Activated CD8-positive, alpha-beta memory T cell treated with anti-CD3 and anti-CD28 coated beads, Interleukin-2, amount 50 U/mL, for 24 hours (primary cell): Measurements from ENCODE around the gene DENND4A.
"Not testable (repeated sequence)": the region's sequence is repeated elsewhere in the genome, so short reads cannot be mapped to it uniquely, and the experiment has no call there.

ENCODE experiments used
- DNase-seq: peaks from one replicate; pipeline ENCODE4 v3.0.0-alpha.2; 2020; ENCODE audit errors: extremely low read depth

Gene DENND4A

DNA sequence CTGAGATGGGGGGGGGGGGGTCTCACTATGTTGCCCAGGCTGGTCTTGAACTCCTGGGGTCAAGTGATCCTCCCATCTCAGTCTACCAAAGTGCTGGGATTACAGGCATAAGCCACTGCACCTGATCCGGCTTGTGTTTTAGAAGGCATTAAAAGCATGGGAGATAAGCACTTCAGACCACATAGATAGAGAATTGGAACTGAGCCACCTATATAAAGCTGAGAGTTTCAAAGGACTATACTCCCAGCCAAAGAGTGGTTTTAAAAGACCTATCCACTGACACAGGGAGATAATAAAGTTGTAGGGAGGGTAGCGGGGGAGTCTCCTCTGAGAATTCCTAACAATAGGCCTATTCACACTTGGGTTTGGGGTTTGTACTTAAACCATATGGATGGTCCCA is 34.8 kb downstream of the DENND4A start:
- DNase-seq: no peak

DNA sequence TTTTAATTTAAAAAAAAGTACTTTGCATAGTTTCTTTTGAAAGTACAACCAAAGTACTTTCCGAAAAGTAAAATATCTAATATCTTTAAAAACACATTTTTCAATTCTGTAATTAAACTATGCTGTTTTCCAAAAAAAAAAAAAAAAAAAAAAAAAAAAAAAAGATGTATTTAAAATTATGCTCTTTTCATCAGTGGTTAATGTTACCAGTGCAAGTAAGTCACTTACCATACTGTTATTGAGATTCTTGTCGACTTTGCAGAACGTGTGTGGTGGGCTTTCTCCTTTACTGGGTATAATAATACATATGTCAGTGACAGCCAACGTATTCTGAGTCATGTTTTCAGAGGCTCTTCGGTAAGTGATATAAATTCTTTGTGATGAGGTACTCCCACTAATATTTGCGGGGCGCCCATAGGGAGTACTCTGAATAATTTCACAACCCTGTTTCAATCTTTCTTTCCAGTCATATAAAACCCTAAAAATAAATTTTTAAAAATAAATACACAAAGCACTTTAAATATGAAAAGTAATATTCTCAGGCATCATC is 39.9 kb downstream of the DENND4A start:
- DNase-seq: no peak

- DNase-seq: no peak
Observed at GRCh38 chr15:65751431-65751830, 40.7 kb downstream of the DENND4A start.

GRCh38 chr15:65747265-65747664 is 44.8 kb downstream of the DENND4A start:
- no peak for DNase-seq

- no peak for DNase-seq
Observed at GRCh38 chr15:65743637-65744252, 48.3 kb downstream of the DENND4A start.

GRCh38 chr15:65740148-65740547 is 51.9 kb downstream of the DENND4A start:
- DNase-seq: no peak

DNA sequence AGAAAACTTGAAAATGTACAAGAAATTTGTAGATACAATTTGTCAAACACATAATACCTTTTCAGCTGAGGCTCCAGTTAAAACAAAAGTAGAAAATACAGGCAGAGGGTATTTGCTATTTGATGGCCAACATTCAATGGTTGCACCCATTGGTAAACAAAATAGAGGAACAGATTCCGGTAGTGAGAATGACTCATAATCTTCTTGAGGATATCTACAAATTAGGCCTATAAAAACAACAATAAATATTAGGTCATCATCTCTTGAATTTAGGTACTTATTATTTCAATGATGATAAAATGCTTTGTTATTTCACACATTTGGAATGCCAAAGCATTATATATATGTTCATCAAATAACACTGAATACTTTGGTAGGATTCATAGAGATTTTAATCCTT is 53.4 kb downstream of the DENND4A start:
- no peak for DNase-seq

DNA sequence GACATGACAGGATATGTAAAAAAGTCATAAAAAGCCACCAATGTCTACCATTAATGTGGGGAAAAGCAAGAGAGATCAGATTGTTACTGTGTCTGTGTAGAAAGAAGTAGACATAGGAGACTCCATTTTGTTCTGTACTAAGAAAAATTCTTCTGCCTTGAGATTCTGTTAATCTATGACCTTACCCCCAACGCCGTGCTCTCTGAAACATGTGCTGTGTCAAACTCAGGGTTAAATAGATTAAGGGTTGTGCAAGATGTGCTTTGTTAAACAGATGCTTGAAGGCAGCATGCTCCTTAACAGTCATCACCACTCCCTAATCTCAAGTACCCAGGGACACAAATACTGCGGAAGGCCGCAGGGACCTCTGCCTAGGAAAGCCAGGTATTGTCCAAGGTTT is 58.5 kb downstream of the DENND4A start:
- not testable (repeated sequence) for DNase-seq

GRCh38 chr15:65732698-65733097 is 59.4 kb downstream of the DENND4A start:
- no peak for DNase-seq

DNA sequence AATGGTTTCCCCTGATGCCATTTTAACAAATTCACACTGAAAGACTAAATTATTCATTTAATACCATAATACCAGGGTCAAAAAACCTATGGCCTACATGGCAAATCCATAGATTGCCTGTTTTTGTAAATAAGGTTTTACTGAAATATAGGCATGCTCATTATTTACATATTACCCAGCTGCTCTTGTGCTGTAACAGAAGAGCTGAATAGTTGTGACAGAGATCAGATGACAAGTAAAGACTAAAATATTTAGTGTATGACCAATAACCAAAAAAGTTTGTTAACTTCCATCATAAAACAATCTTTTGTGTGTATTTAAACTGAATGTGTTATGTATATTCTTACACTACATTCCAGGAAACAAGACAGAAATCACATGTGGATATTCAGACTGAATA is 60.2 kb downstream of the DENND4A start:
- no peak for DNase-seq

- no peak for DNase-seq
Observed at GRCh38 chr15:65730549-65731172, 61.4 kb downstream of the DENND4A start.

- DNase-seq: no peak
Observed at GRCh38 chr15:65724464-65725215, 67.5 kb downstream of the DENND4A start.

DNA sequence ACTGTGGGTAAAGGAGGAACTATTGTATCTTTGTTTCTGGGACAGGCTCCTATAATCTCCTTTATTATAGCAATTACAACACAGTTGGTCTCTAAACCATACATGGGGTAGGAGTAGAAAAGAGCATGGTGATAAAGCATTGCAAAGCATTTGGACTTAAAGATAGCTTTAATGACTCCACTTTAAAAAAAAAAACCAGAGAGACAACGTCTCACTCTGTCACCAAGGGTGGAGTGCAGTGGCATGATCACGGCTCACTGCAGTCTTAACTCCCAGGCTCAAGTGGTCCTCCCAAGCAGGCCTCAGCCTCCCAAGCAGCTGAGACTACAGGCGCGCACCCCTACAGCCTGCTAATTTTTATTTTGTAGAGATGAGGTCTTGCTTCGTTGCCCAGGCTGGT is 68.2 kb downstream of the DENND4A start:
- DNase-seq: no peak

DNA sequence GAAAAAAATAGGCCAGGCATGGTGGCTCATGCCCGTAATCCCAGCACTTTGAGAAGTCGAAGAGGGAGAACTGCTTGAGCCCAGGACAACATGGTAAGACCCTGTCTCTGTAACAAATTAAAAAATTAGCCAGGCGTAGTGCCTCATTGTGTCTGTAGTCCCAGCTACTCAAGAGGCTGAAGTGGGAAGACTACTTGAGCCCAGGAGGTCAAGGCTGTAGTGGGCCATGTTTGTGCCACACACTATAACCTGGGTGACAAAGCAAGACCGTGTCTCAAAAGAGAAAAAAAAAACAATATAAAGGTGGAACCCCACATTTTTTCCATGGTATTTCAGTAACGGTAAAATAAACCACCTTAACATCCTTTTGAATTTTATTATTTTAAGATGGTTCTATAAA is 69.9 kb downstream of the DENND4A start:
- no peak for DNase-seq

DNA sequence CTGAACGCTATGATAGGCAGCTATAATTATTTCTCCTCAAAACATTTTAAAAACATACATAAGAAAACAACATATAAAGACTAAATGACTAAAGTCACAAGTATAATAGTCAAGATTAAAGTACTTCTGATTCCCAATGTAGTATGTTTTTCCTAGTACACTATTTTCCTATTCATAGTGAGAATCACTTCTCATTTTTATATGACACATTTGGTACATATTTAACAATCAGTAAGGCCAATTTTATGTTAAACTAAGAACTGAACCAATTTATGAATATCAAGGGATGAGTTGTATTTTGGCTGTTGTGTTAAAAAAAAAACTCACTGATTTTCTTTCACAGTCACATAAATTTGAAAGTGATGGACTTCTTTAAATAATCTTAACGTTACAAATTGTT is 79.7 kb downstream of the DENND4A start:
- no peak for DNase-seq

DNA sequence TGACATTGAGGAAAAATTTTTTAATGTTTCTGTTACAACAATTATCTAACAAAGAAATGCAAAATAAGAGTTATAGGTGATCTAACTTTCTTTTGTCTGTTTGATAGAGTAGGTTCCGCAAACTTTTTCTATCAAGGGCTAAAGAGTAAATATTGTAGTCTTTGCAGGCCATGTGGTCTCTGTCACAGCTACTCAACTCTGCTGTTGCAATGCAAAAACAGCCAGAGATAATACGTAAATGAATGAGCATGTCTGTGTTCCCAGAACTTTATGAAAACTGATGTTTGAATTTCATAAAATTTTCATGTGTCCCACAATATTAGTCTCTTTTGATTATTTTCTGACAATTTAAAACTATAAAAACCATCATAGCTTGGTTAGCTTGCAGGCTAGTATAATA is 97.0 kb downstream of the DENND4A start:
- DNase-seq: no peak

DNA sequence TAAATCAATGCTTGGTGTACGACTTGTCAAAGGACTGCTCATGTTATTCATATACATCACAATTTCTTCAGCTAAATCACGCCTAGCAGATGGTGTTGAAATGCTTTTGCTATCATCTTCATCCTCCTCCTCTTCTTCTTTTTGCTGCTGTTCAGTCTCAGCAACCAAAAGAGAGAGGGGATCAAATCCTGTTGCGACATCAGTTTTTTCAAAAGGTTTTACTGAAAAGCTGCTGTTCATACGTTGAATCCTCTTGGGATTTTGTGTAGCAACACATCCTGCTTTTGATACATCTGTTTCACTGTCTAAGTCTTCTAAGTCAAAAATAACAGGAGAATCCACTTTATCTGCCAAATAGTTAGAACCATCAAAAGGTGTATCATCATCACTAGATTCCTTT is 101.3 kb downstream of the DENND4A start:
- no peak for DNase-seq

DNA sequence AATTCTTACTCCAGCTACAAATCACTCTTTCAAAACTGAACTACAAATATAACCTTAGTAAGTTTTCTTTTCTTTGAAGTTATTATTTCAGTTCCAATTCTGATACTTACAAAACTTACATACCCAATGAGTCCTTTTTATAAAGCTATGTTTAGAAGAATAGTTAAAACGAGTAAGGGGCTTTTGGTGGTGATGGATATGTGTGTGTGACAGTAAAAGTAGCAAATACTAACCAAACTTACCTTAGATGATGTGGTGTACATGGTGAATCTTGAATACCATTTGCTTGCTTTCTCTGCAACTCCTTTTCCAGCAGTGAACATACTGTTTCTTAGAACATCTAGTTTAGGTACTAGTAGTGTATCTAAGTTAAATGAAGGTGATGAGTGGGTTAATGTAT is 101.9 kb downstream of the DENND4A start:
- no peak for DNase-seq

DNA sequence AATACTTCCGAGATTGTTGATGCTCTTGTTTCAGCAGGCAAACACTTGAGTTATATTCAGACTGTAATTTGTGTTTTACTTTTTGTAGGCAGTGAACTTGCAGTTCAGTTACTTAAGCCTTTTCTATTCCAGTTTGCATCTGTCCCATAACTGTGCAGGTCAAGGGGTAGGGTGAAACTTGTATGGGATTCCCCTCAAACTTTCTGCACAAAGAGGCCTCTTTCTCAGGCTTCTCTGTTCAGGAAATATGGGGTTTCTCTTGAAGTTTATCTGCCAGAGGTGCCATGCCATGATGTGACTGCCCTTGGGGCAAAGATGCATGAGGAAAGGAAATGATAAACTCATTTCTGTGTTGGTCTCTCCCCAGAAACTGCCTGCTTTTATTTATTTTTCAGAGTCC is 103.6 kb downstream of the DENND4A start:
- no peak for DNase-seq

- no peak for DNase-seq
Observed at GRCh38 chr15:65682404-65682911, 109.6 kb downstream of the DENND4A start.

DNA sequence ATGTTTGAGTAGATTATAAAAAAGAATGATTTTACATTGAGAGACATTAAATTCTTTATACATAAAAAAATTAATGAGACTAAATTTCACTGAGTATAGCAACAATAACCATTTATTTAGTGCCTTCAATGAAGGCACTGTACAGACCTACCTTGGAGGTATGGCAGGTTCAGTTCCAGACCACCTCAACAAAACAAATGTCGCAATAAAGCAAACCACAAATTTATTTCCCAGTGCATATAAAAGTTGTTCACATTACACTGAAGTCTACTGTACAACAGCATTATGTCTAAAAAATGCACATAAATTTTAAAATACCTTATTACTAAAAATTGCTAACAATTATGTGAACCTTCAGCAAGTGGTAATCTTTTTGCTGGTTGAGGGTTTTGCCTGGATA is 111.5 kb downstream of the DENND4A start:
- no peak for DNase-seq

- DNase-seq: no peak
Observed at GRCh38 chr15:65676123-65676522, 116.0 kb downstream of the DENND4A start.

DNA sequence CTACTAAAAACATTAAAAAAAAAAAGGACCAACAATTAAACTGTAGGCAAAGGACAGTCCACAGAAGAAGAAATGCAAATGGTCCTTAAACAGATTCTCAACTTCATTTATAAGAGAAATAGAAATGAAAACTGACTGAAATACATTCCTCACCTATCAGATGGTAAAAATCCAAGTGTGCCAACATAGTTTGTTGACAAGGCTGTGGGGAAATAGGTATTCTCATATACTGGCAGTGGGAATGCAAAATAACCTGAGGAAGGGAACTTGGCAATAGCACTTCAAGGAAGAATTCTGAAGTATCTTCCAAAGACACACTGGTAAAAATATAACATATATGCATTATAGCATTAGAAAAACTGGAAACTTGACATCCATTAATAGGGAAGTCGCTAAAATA is 116.5 kb downstream of the DENND4A start:
- DNase-seq: no peak
